ENCODE measurements around the gene SSX4B. TPM values are rescaled to one million over a fixed set of nuclear protein-coding genes. Genes with fewer than 3 reads are reported as not detected.
"Not testable (repeated sequence)": the region's sequence is repeated elsewhere in the genome, so short reads cannot be mapped to it uniquely, and the experiment has no call there.

SSX4B gene
- total and polyA plus RNA-seq, 10 of the 15 experiments (the other 5 are each of a cell fraction or from before 2014, with no cell fraction given), result not detected

GRCh38 chrX:48357681-48358080 lies 54.1 kb downstream of the SSX4B start (continued):
- no peak for TF ChIP-seq CUX1 (IDR thresholded peaks at IDR 0.05; ENCODE audit: insufficient replicate concordance, low read depth, low read length)
- TF ChIP-seq EGR1 (IDR thresholded peaks at IDR 0.05; ENCODE audit: borderline replicate concordance in 1 of 2, low read depth in 2 of 2, low read length in 2 of 2), result no peak
- no peak for TF ChIP-seq RUNX3 (IDR thresholded peaks at IDR 0.05; ENCODE audit: low read length)
- TF ChIP-seq TCF7 (IDR thresholded peaks at IDR 0.05; ENCODE audit: borderline replicate concordance), result no peak

- H3K4me2 ChIP-seq (ENCODE audit: control insufficient read depth, insufficient read depth); in situ Hi-C loops (cut with MboI): not testable (repeated sequence)
Observed at GRCh38 chrX:48356315-48357094, 55.3 kb downstream of the SSX4B start, which contains the start of gene SSX3. Gene SSX3, minus strand, starts transcription at chrX:48356703. Its CDS starts 1,454 bp downstream, at chrX:48355249.

More at GRCh38 chrX:48356315-48357094, 55.3 kb downstream of the SSX4B start, which contains the start of gene SSX3:
- 77% methylated on average over 19 of the region's 19 CpGs for WGBS (ENCODE audit: insufficient coverage, insufficient replicate concordance, low lambda C conversion rate, missing lambda C conversion rate)
- H3K4me3 ChIP-seq; DNase-seq (ENCODE audit: low read depth, low spot score); H3K4me1 ChIP-seq (ENCODE audit: control insufficient read depth, insufficient read depth, low read length); H3K9ac ChIP-seq (ENCODE audit: control insufficient read depth, insufficient read depth, low read length); CTCF ChIA-PET; FAIRE-seq; ATAC-seq; H2AFZ ChIP-seq (ENCODE audit: control insufficient read depth, low read depth, low read length); H4K20me1 ChIP-seq (ENCODE audit: control insufficient read depth, insufficient read depth); H3K27me3 ChIP-seq (replicated peaks in 1 of 2; ENCODE audit: control insufficient read depth in 2 of 2, insufficient read depth in 2 of 2, low read length in 1 of 2); H3K9me3 ChIP-seq (replicated peaks; ENCODE audit: control insufficient read depth, insufficient read depth, low read length); H3K79me2 ChIP-seq (ENCODE audit: control insufficient read depth, insufficient read depth, low read length); RAD21 ChIA-PET (ENCODE audit: unreplicated experiment); H3K27ac ChIP-seq (ENCODE audit: control insufficient read depth, insufficient read depth); H3K36me3 ChIP-seq (ENCODE audit: control insufficient read depth in 2 of 2, insufficient read depth in 2 of 2, low read length in 1 of 2); SMC1A ChIA-PET (ENCODE audit: uncharacterized antibody, unreplicated experiment); BruUV-seq (replicated peaks); POLR2A ChIA-PET; intact Hi-C loops (cut with micrococcal nuclease; ENCODE audit: unreplicated experiment): not testable (repeated sequence)

Small RNA genes within 50 kb of the gene (small RNA-seq; reads per million reads assigned to genes)
- gene AL606490.4, result not detected
- gene AL606490.7, result not detected

Other genes starting within 250 kb of the SSX4B start
Only the 7 nearest of the 11 such genes appear.
- gene SSX3, start 55.3 kb downstream of the SSX4B start, total RNA-seq (2014; rRNA removed), result not detected in 2 replicates
- not detected in 2 replicates for gene SSX3, start 55.3 kb downstream of the SSX4B start, total RNA-seq (2014; rRNA removed; fragmentation: Illumina TruSeq; extraction: Trizol)
- gene SSX3, start 55.3 kb downstream of the SSX4B start, total RNA-seq (2021), result not detected in 2 replicates
- not detected in 2 replicates for gene SSX3, start 55.3 kb downstream of the SSX4B start, polyA plus RNA-seq (2011; rRNA removed)
- not detected in 2 replicates for gene SSX3, start 55.3 kb downstream of the SSX4B start, polyA plus RNA-seq (2014; fragmentation: Illumina TruSeq; extraction: Trizol)
- gene SSX3, start 55.3 kb downstream of the SSX4B start, polyA plus RNA-seq (2014; fragmentation: Nextera tagmentation; extraction: Ambion mirVana), result not detected
- gene SSX3, start 55.3 kb downstream of the SSX4B start, polyA plus RNA-seq (2014; rRNA removed), result not detected in 2 replicates
- not detected for gene SSX3, start 55.3 kb downstream of the SSX4B start, polyA plus RNA-seq (2016; fragmentation: Nextera tagmentation; extraction: Ambion mirVana)
- not detected in 2 replicates for gene SSX4, start 28.4 kb downstream of the SSX4B start, total RNA-seq (2014; rRNA removed)
- not detected in 2 replicates for gene SSX4, start 28.4 kb downstream of the SSX4B start, total RNA-seq (2014; rRNA removed; fragmentation: Illumina TruSeq; extraction: Trizol)
- gene SSX4, start 28.4 kb downstream of the SSX4B start, total RNA-seq (2021), result not detected in 2 replicates
- gene SSX4, start 28.4 kb downstream of the SSX4B start, polyA plus RNA-seq (2011; rRNA removed), result not detected in 2 replicates
- gene SSX4, start 28.4 kb downstream of the SSX4B start, polyA plus RNA-seq (2014; fragmentation: Illumina TruSeq; extraction: Trizol), result not detected in 2 replicates
- gene SSX4, start 28.4 kb downstream of the SSX4B start, polyA plus RNA-seq (2014; fragmentation: Nextera tagmentation; extraction: Ambion mirVana), result not detected
- 0.13 TPM in 1 of 2 replicates, not detected in the other for gene SSX4, start 28.4 kb downstream of the SSX4B start, polyA plus RNA-seq (2014; rRNA removed)
- gene SSX4, start 28.4 kb downstream of the SSX4B start, polyA plus RNA-seq (2016; fragmentation: Nextera tagmentation; extraction: Ambion mirVana), result not detected
- 81.3 and 96.2 TPM in 2 replicates for gene SLC38A5, start 58.3 kb upstream of the SSX4B start, total RNA-seq (2014; rRNA removed)
- gene SLC38A5, start 58.3 kb upstream of the SSX4B start, total RNA-seq (2014; rRNA removed; fragmentation: Illumina TruSeq; extraction: Trizol), result 51.5 and 53.6 TPM in 2 replicates
- gene SLC38A5, start 58.3 kb upstream of the SSX4B start, total RNA-seq (2021), result 95.6 and 102 TPM in 2 replicates
- 30.5 and 59.9 TPM in 2 replicates for gene SLC38A5, start 58.3 kb upstream of the SSX4B start, polyA plus RNA-seq (2011; rRNA removed)
- 42.5 and 65.0 TPM in 2 replicates for gene SLC38A5, start 58.3 kb upstream of the SSX4B start, polyA plus RNA-seq (2014; fragmentation: Illumina TruSeq; extraction: Trizol)
- gene SLC38A5, start 58.3 kb upstream of the SSX4B start, polyA plus RNA-seq (2014; fragmentation: Nextera tagmentation; extraction: Ambion mirVana), result 1 to 10 TPM; 4.2 to 9.0 TPM
- gene SLC38A5, start 58.3 kb upstream of the SSX4B start, polyA plus RNA-seq (2014; rRNA removed), result 108 and 142 TPM in 2 replicates
- 10 to 100 TPM; 76.2 to 81.3 TPM for gene SLC38A5, start 58.3 kb upstream of the SSX4B start, polyA plus RNA-seq (2016; fragmentation: Nextera tagmentation; extraction: Ambion mirVana)
- 86.0 and 87.8 TPM in 2 replicates for gene FTSJ1, start 64.2 kb upstream of the SSX4B start, total RNA-seq (2014; rRNA removed)
- 46.9 and 58.3 TPM in 2 replicates for gene FTSJ1, start 64.2 kb upstream of the SSX4B start, total RNA-seq (2014; rRNA removed; fragmentation: Illumina TruSeq; extraction: Trizol)
- 57.4 and 60.7 TPM in 2 replicates for gene FTSJ1, start 64.2 kb upstream of the SSX4B start, total RNA-seq (2021)
- gene FTSJ1, start 64.2 kb upstream of the SSX4B start, polyA plus RNA-seq (2011; rRNA removed), result 25.2 and 31.0 TPM in 2 replicates
- gene FTSJ1, start 64.2 kb upstream of the SSX4B start, polyA plus RNA-seq (2014; fragmentation: Illumina TruSeq; extraction: Trizol), result 32.6 and 46.5 TPM in 2 replicates
- 10 to 100 TPM in 1 of 2 experiments, 1 to 10 TPM in 1; 8.8 to 18.2 TPM for gene FTSJ1, start 64.2 kb upstream of the SSX4B start, polyA plus RNA-seq (2014; fragmentation: Nextera tagmentation; extraction: Ambion mirVana)
- 67.8 and 68.8 TPM in 2 replicates for gene FTSJ1, start 64.2 kb upstream of the SSX4B start, polyA plus RNA-seq (2014; rRNA removed)
- 10 to 100 TPM; 74.9 to 86.9 TPM for gene FTSJ1, start 64.2 kb upstream of the SSX4B start, polyA plus RNA-seq (2016; fragmentation: Nextera tagmentation; extraction: Ambion mirVana)
- 15.2 and 16.6 TPM in 2 replicates for gene PORCN, start 97.0 kb upstream of the SSX4B start, total RNA-seq (2014; rRNA removed)
- gene PORCN, start 97.0 kb upstream of the SSX4B start, total RNA-seq (2014; rRNA removed; fragmentation: Illumina TruSeq; extraction: Trizol), result 5.7 and 7.9 TPM in 2 replicates
- 14.0 and 18.0 TPM in 2 replicates for gene PORCN, start 97.0 kb upstream of the SSX4B start, total RNA-seq (2021)
- 5.6 and 12.9 TPM in 2 replicates for gene PORCN, start 97.0 kb upstream of the SSX4B start, polyA plus RNA-seq (2011; rRNA removed)
- gene PORCN, start 97.0 kb upstream of the SSX4B start, polyA plus RNA-seq (2014; fragmentation: Illumina TruSeq; extraction: Trizol), result 8.3 and 12.5 TPM in 2 replicates
- 1 to 10 TPM in 1 of 2 experiments, under 1 TPM in 1; 0.27 to 1.4 TPM for gene PORCN, start 97.0 kb upstream of the SSX4B start, polyA plus RNA-seq (2014; fragmentation: Nextera tagmentation; extraction: Ambion mirVana)
- gene PORCN, start 97.0 kb upstream of the SSX4B start, polyA plus RNA-seq (2014; rRNA removed), result 17.9 and 19.5 TPM in 2 replicates
- gene PORCN, start 97.0 kb upstream of the SSX4B start, polyA plus RNA-seq (2016; fragmentation: Nextera tagmentation; extraction: Ambion mirVana), result 10 to 100 TPM; 18.2 to 21.0 TPM
- gene EBP, start 109.8 kb upstream of the SSX4B start, total RNA-seq (2014; rRNA removed), result 159 and 169 TPM in 2 replicates
- gene EBP, start 109.8 kb upstream of the SSX4B start, total RNA-seq (2014; rRNA removed; fragmentation: Illumina TruSeq; extraction: Trizol), result 169 and 174 TPM in 2 replicates
- gene EBP, start 109.8 kb upstream of the SSX4B start, total RNA-seq (2021), result 154 and 170 TPM in 2 replicates
- 69.5 and 125 TPM in 2 replicates for gene EBP, start 109.8 kb upstream of the SSX4B start, polyA plus RNA-seq (2011; rRNA removed)
- 126 and 163 TPM in 2 replicates for gene EBP, start 109.8 kb upstream of the SSX4B start, polyA plus RNA-seq (2014; fragmentation: Illumina TruSeq; extraction: Trizol)
- 100 to 1,000 TPM; 364 to 628 TPM for gene EBP, start 109.8 kb upstream of the SSX4B start, polyA plus RNA-seq (2014; fragmentation: Nextera tagmentation; extraction: Ambion mirVana)
- gene EBP, start 109.8 kb upstream of the SSX4B start, polyA plus RNA-seq (2014; rRNA removed), result 183 and 185 TPM in 2 replicates
- 100 to 1,000 TPM; 242 to 263 TPM for gene EBP, start 109.8 kb upstream of the SSX4B start, polyA plus RNA-seq (2016; fragmentation: Nextera tagmentation; extraction: Ambion mirVana)
- gene TBC1D25, start 127.8 kb upstream of the SSX4B start, total RNA-seq (2014; rRNA removed), result 8.0 and 8.3 TPM in 2 replicates
- 2.0 and 2.7 TPM in 2 replicates for gene TBC1D25, start 127.8 kb upstream of the SSX4B start, total RNA-seq (2014; rRNA removed; fragmentation: Illumina TruSeq; extraction: Trizol)
- 17.3 and 20.6 TPM in 2 replicates for gene TBC1D25, start 127.8 kb upstream of the SSX4B start, total RNA-seq (2021)
- gene TBC1D25, start 127.8 kb upstream of the SSX4B start, polyA plus RNA-seq (2011; rRNA removed), result 3.6 and 9.6 TPM in 2 replicates
- 7.0 and 10.4 TPM in 2 replicates for gene TBC1D25, start 127.8 kb upstream of the SSX4B start, polyA plus RNA-seq (2014; fragmentation: Illumina TruSeq; extraction: Trizol)
- gene TBC1D25, start 127.8 kb upstream of the SSX4B start, polyA plus RNA-seq (2014; fragmentation: Nextera tagmentation; extraction: Ambion mirVana), result 1 to 10 TPM in 1 of 2 experiments, under 1 TPM in 1; 0.79 to 2.3 TPM
- 13.5 and 13.8 TPM in 2 replicates for gene TBC1D25, start 127.8 kb upstream of the SSX4B start, polyA plus RNA-seq (2014; rRNA removed)
- gene TBC1D25, start 127.8 kb upstream of the SSX4B start, polyA plus RNA-seq (2016; fragmentation: Nextera tagmentation; extraction: Ambion mirVana), result 10 to 100 TPM; 11.3 to 11.6 TPM

Measured in GM12878 (cell line).